Right lobe of liver (tissue), 6 donors: ENCODE results near the gene GPATCH3. TPM values are rescaled to one million over a fixed set of nuclear protein-coding genes. Genes with fewer than 3 reads are reported as not detected.

ENCODE experiments used
- ATAC-seq, 4 donors: fragments of 200-7000 bp; cut with Tn5 transposase; one replicate each; pipeline ENCODE4 v1.9.1; 2020; ENCODE audit warnings: mild to moderate bottlenecking in 4 of 4, moderate library complexity in 4 of 4
- DNase-seq, 3 donors: peaks; one replicate each; pipeline ENCODE4 v3.0.0-alpha.2; 2020
- H3K27ac ChIP-seq, 3 donors: fragments of 200-600 bp; one replicate each; pipeline ENCODE4 v1.8.0; 2022
- H3K27me3 ChIP-seq, 2 donors: fragments of 200-600 bp; one replicate each; pipeline ENCODE4 v1.8.0; 2022
- H3K36me3 ChIP-seq, 4 donors: fragments of 200-600 bp; sonication (generic) in 1 of 4; one replicate each; pipeline versions ENCODE4 v1.5.1 to v1.8.0; 2017 to 2022; ENCODE audit warnings: control low read depth in 1 of 4
- H3K4me1 ChIP-seq, 4 donors: fragments of 200-600 bp; sonication (generic) in 1 of 4; one replicate each; pipeline versions ENCODE4 v1.5.1 to v1.8.0; 2017 to 2022; ENCODE audit warnings: control low read depth in 1 of 4
- H3K4me3 ChIP-seq, 3 donors: fragments of 200-600 bp; one replicate each; pipeline ENCODE4 v1.8.0; 2022
- H3K9me3 ChIP-seq, 4 donors: fragments of 200-600 bp; sonication (generic) in 1 of 4; one replicate each; pipeline versions ENCODE4 v1.5.1 to v1.8.0; 2017 to 2022; ENCODE audit warnings: control low read depth in 1 of 4
- CTCF ChIP-seq, 4 donors: fragments of 200-600 bp in 3 of 4; fragments of 450-650 bp in 1 of 4; IDR thresholded peaks; one replicate each; pipeline versions ENCODE4 v1.5.1 to v1.8.0; 2016 to 2022; ENCODE audit warnings: antibody characterized with exemption in 4 of 4, mild to moderate bottlenecking in 2 of 4
- POLR2A ChIP-seq: fragments of 450-650 bp; IDR thresholded peaks from one replicate; pipeline ENCODE4 v1.6.1; 2017; ENCODE audit warnings: antibody characterized with exemption, mild to moderate bottlenecking
- WGBS: methylation state at CpG from one replicate; pipeline ENCODE4 v1.1.6; 2018; ENCODE audit warnings: low coverage, low lambda C conversion rate; ENCODE audit not compliant: insufficient coverage; ENCODE audit errors: missing lambda C conversion rate; 5-methylcytosine and 5-hydroxymethylcytosine counted together
- intact Hi-C, 2 donors: fragments of 100-400 bp; cut with DNase I; formaldehyde crosslinking; loops; one replicate each; pipeline versions ENCODE4 v1.11.2 to v1.14.1; 2022
- total RNA-seq, 6 experiments: library from RNA; depleted of rRNA in 2 of 6; stranded (reverse); fragments of >200 nt in 2 of 6; fragmentation: NEBNext Ultra II Directional in 3 of 6; extraction: Animal tissue kit (Norgen Biotek cat#: 25700) in 3 of 6; gene quantifications; one replicate each; pipeline versions ENCODE4 v1.1.0 to v1.2.4, GENCODE V29; 2016 to 2023
- donor health status: DM: no; HTN: yes; CAD: no.
- donor health status: DM: no; HTN: no; CAD: no.
- donor health status: DM: no; HTN: no; CAD: no.
- donor health status: DM: no; HTN: yes; CAD: no.
- donor health status: DM: no; HTN: yes; CAD: no.

The GPATCH3 gene
- total RNA-seq, 6 experiments from 2014 or later, result 6.0 to 8.1 (median 7.1) TPM

GRCh38 chr1:26858160-26858559 lies 42.1 kb downstream of the GPATCH3 start:
- no peaks in the 10 kb centered on the region for H3K27me3 ChIP-seq
- WGBS, result 85% methylated on average over 3 of the region's 4 CpGs
- TF ChIP-seq POLR2A (no peak), CTCF (IDR thresholded peaks at IDR 0.05) (no peak)
- H3K36me3 ChIP-seq, result peaks cover 0 to 3% (median 0%) of the 10 kb centered on the region in 4 donors
- H3K4me3 ChIP-seq, result no peak overlapping the region
- H3K27ac ChIP-seq, result no peak overlapping the region
- intact Hi-C loops, result no loop called here
- H3K9me3 ChIP-seq, result no peaks in the 10 kb centered on the region
- no peak for DNase-seq
- no peaks in the 10 kb centered on the region for H3K4me1 ChIP-seq
- no peak for ATAC-seq

- no peaks in the 10 kb centered on the region for H3K27me3 ChIP-seq
- no peak overlapping the region for H3K27ac ChIP-seq
- intact Hi-C loops, result no loop called here
- 93% methylated on average over 4 of the region's 8 CpGs for WGBS
- no peak for TF ChIP-seq POLR2A
- TF ChIP-seq CTCF (IDR thresholded peaks at IDR 0.05), result no peak
- no peaks in the 10 kb centered on the region for H3K4me1 ChIP-seq
- ATAC-seq (no peak), DNase-seq (no peak)
- H3K36me3 ChIP-seq, result peaks cover 0 to 8% (median under 1%) of the 10 kb centered on the region in 4 donors
- no peaks in the 10 kb centered on the region for H3K9me3 ChIP-seq
- H3K4me3 ChIP-seq, result no peak overlapping the region
These were observed 42.7 kb downstream of the GPATCH3 start for GRCh38 chr1:26857473-26858060.

GRCh38 chr1:26856604-26857469 lies 43.4 kb downstream of the GPATCH3 start:
- ATAC-seq (no peak), DNase-seq (no peak)
- intact Hi-C loops, result no loop called here
- Histone ChIP-seq H3K4me1 (no peaks in the 10 kb centered on the region), H3K9me3 (no peaks in the 10 kb centered on the region), H3K4me3 (no peak overlapping the region), H3K27me3 (no peaks in the 10 kb centered on the region), H3K36me3 (peaks cover 0 to 15% (median 6%) of the 10 kb centered on the region in 4 donors), H3K27ac (no peak overlapping the region)
- TF ChIP-seq CTCF (IDR thresholded peaks at IDR 0.05) (no peak), POLR2A (no peak)
- WGBS, result 90% methylated on average over 9 of the region's 21 CpGs

- Histone ChIP-seq H3K9me3 (no peaks in the 10 kb centered on the region), H3K36me3 (peaks cover 0 to 22% (median 11%) of the 10 kb centered on the region in 4 donors)
- WGBS, result 96% methylated on average over 8 of the region's 11 CpGs
These were observed 44.1 kb downstream of the GPATCH3 start for GRCh38 chr1:26856181-26856580.

More at GRCh38 chr1:26856181-26856580, 44.1 kb downstream of the GPATCH3 start:
- ATAC-seq (no peak), DNase-seq (no peak)
- H3K4me1 ChIP-seq, result no peaks in the 10 kb centered on the region
- no peaks in the 10 kb centered on the region for H3K27me3 ChIP-seq
- intact Hi-C loops, result no loop called here
- no peak for TF ChIP-seq POLR2A
- TF ChIP-seq CTCF (IDR thresholded peaks at IDR 0.05), result no peak
- H3K4me3 ChIP-seq, result no peak overlapping the region
- H3K27ac ChIP-seq, result no peak overlapping the region
